Hematopoietic multipotent progenitor cell treated with erythropoietin and hydrocortisone succinate and interleukin-3 and kit ligand, for 4 days (in vitro differentiated cells): ENCODE data around the gene VASP.

Experiments used
- DNase-seq: peaks from one replicate; pipeline ENCODE4 v3.0.0-alpha.2; 2015

VASP gene

DNA sequence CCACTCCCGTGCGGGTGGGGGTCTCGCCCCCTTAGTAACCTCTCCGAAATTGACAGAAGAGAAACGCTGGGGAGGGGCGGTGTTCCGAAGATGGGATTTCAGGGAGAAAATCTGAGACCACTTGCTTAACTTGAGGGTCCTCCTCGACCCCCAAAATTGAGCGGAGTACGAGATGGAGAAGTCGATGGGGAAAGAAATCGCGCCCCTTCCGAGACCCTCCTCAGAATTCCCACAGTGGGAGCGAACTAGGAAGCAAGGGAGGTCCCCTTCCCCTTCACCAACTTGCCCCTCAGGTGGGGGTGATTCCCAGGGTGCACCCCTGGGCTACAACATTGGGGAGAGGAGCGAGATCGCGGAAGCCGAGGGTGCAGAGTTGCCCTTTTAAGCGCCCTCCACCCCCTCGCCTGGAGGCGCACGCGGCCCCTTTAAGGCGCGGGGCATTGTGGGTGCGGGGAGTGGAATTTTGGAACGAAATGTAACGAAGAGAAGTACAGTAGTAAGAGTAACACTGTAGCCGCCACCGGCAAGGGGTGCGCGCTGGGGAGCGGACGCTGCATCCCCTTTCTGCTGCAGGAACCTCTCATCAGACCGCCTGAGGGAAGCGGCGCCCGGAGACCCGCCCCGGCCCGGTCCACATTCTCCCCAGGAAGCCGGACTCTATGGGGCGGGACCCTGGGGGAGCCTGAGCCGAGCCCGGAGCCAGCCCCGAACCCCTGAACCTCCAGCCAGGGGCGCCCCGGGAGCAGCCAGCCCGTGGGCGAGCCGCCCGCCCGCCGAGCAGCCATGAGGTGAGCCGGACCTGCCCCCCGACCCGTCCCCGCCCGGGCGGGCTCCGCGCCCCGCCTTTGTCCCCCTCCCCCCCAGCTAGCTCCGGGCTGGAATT, at the start of gene VASP:
Gene VASP, plus strand, starts transcription at position 491 of the 883 bp plus-strand sequence. Its CDS starts 293 bp downstream, at position 784.
- DNase-seq = peak; percentile 98

DNA sequence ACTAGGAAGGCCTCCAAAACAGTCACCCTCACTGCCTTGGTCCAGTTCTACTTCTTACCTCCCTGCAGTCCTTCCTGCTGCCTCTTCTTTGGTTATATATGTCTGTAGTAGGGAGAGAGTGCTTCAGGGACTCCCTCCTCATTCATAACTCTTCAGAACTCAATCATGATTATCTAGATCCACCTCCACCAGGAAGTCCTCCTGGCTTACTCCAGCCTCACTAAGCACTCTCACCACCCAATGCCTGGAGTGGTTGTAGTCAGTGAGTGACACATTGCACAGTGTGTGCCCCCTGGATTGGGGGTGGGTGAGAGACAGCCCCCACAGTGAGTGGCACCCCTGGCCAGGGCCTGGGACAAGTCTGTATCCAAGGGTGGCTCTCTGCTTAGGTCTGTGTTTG, 49.5 kb upstream of the VASP start:
- no peak for DNase-seq

DNA sequence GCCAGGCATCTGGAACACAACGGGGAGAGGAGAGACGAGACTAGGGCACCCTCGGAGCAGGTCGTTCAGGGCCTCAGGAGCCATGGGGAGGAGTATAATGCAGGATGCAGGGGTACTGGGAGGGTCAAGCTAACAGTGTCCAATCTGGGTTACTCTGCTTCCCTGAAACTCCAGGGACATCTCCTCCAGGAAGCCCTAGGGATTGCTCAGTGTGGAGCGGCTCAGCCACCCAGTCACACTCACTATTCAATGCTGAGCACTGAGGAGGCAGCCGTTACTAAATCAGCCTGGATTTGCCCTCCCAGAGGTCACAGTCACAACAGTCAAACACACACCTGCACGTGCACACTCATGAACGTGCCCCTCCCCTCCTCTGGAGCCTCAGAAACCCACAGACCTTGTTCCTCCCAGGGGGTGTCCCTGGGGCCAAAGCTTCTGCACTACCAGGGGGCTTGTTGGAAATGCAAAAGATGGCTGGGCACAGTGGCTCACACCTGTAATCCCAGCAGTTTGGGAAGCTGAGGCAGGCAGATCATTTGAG, 46.4 kb upstream of the VASP start:
- no peak for DNase-seq

DNA sequence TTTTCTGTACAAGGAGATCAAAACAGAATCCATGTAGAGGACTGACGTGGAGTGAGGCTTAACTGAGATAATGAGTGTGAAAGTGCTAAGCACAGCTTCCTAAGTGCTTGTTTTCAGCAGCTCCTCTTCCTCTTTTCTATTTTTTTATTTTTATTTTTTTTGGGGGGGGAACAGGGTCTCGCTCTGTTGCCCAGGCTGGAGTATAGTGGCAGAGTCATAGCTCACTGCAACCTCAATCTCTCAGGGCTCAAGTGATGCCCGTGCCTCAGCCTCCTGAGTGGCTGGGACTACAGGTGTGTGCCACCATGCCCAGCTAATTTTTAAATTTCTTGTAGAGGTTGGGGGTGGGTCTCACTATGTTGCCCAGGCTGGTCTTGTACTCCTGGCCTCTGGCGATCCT, 45.1 kb upstream of the VASP start:
- no peak for DNase-seq

DNA sequence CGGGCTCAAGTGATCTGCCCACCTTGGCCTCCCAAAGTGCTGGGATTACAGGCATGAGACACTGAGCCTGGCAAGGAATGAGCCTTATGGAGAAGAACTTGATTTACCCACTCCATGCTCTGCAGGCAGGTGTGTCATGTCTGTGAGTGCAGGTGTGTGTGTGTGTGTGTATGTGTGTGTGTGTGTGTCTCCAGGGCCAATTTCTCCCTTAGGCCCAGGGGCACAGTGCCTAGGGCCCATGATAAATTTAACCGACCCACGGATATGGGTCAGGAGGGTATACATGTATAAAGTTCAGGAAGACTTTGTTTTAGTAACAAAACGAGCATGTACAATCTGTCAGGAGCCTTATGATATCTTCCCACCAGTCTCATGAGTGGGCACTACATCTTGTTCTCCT, 44.0 kb upstream of the VASP start:
- DNase-seq = no peak

DNA sequence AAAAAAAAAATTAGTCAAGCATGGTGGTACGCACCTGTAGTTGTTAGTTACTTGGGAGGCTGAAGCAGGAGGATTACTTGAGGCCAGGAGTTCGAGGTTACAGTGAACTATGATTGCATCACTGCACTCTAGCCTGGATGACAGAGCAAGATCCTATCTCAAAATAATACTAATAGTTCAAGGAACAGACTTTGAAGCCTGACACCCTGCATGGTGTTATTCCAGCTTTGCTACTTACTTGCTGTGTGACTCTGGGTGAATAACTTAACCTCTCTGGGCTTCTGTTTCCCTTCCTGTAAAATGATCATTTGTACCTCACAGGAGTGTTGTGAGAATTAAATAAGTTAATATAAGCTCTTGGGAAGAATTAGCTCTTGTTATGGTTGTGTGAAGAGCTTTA, 43.0 kb upstream of the VASP start:
- no peak for DNase-seq

DNA sequence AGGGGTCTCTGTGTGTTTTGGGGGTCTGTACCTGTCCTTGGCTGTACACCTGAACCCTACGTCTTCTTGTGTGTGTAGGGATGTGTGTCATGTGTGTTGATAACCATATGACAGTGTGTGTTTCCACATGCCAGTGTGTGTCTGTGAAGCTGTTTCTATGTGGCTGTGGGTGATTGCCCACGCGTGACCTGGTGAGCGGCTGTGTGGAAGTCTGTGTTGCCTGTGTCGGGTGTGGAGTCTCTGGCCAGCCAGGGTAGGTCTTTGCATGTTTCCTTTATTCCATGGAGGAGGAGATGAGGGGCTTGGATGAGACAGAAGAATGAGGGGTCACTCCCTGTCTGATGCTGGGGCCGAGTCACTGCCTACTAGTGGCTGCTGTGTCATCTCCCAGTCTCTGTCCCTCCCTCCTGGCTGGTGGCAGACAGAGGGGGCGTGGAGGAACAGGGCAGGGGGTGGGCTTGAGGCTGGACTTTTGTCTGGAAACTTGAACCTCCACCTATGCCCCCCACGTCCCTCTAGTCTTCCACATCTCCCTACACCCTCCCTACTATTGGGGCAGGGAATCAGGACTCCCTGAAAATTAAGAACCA, 42.3 kb upstream of the VASP start:
- no peak for DNase-seq

DNA sequence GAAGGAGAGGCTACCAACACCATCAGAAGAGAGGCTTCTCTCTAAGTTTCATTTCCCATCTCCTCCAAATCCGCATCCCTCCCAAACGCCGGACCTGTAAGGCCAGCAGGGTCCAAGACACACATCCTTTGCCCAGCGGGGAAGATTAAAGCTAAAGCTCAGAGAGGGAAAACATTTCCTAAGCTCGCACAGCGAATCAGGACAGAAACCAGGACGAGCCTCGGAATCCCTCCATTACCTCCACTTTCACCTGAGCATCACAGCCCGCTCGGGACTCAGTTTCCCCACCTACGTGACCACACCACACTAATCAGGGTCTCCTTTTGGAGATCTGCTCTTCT, 40.2 kb upstream of the VASP start:
- DNase-seq = no peak

DNA sequence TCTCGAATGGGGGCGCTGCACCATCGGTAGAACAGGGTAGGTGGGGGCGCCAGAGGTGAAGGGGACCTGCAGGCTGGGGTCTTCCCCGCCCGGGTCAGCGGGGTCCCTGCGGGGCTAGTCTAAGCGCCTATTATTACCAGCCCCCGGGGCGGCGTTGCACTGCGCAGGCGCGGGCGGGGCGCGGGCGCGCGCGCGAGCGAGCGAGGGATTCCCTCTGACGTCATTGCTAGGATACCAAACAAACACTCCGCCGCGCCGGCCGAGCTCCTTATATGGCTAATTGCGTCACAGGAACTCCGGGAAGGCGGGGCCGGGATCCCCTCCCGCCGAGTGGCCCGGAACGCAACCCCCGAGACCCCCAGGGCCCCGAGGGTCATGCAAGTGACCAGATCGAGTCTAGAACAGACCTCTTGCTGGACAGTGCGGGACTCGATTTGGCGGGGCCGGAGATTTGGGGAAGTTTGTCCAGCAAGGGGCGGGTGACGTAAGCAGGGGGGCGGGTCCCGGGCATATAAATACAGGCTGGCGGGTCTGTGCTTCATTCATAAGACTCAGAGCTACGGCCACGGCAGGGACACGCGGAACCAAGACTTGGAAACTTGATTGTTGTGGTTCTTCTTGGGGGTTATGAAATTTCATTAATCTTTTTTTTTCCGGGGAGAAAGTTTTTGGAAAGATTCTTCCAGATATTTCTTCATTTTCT, 39.7 kb upstream of the VASP start, which contains the start of gene FOSB:
Gene FOSB, plus strand, starts transcription at position 541 of the 703 bp plus-strand sequence. CDS start 591 bp downstream, outside the sequence.
- peak; percentile 98 for DNase-seq

DNA sequence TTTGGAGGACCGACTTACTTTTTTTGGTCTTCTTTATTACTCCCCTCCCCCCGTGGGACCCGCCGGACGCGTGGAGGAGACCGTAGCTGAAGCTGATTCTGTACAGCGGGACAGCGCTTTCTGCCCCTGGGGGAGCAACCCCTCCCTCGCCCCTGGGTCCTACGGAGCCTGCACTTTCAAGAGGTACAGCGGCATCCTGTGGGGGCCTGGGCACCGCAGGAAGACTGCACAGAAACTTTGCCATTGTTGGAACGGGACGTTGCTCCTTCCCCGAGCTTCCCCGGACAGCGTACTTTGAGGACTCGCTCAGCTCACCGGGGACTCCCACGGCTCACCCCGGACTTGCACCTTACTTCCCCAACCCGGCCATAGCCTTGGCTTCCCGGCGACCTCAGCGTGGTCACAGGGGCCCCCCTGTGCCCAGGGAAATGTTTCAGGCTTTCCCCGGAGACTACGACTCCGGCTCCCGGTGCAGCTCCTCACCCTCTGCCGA, 39.1 kb upstream of the VASP start:
- DNase-seq = peak; percentile 43

DNA sequence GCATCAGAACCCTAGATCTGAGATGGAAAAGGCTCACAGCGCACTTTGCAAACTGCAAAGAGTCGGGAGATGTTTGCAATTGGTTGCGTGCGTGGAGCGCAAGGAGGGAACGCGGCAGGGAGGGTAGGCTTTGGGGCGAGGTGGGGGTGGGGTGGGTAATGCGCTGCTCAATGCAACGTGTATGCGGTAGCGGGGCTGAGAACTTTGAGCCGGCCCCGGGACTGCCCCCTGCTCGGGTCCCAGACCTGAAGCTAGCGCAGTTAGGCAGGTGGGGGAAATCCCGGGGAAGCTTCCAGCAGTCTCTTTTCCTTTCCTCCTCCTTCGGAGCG, 38.5 kb upstream of the VASP start:
- DNase-seq = peak; percentile 69

DNA sequence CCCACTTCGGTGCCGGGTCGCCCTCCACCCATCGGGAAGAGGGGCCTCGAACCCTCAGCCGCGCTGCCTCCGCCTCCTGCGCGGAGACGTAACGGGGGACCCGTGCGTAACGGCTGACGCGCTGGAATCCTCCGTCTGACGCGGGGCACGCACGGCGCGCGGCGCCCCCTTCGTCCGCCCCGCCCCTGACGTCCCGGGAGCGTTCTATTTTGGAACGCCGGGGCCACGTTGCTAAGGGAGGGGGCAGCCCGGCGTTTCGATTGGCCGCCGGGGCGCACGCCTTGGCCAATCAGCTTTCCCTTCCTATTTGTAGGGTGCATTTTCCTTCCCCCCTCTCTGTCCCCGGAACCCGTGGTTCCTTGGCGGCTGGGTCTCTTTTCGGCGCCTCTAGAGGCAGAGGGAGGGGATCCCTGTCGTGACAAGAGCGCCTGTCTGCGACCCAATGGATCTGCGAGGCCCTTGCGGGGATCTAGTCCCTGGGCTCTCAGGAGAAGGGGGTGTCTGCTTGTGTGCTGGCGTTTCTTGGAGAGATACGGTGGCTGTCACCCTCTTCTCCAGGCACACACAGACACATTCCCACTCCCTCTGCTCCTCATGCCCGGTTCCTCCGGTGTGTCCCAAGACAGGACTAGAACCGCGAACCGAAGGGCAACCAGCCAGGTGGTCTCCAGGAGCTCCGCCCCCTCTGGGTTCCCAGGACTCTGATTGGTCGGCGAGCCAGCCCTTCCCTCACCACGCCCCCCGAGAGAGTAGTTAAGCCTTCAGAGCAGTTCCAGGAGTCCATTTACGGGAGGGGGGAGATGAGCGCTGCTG, 37.9 kb upstream of the VASP start:
- DNase-seq = peak; percentile 98

DNA sequence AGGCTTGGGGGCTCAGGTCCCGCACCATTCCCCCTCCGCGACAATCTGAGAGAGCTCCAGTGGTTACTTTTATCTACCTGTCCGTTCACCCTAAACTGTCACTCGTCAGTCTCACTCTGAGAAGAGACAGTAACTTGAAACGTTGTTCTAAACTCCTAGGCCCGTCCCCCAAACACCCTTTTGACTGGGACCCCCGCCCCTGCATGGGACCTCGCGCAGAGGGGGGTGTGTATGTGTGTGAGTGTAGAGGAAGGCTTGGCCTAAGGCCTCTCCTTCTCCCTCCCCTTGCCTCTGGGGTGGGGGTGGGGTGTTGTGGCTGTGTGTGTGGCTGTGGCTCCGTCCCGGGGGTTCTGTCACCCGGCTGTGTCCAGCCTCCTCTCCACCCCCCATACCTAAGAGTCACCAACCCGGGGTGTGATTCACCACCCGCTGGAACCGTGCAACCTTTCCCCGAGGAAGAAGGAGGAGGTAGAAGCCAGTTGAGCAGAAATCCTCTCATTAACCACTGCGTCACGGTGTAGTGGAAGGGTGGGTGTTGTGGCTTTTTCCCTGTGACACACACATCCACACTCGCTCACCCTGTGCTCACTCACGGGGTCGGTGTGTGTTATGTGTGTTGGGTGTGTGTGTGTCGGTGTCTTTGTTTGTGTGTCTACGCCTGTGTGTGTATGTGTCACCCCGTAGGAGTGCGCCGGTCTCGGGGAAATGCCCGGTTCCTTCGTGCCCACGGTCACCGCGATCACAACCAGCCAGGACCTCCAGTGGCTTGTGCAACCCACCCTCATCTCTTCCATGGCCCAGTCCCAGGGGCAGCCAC, 37.1 kb upstream of the VASP start:
- peak; percentile 22 for DNase-seq

DNA sequence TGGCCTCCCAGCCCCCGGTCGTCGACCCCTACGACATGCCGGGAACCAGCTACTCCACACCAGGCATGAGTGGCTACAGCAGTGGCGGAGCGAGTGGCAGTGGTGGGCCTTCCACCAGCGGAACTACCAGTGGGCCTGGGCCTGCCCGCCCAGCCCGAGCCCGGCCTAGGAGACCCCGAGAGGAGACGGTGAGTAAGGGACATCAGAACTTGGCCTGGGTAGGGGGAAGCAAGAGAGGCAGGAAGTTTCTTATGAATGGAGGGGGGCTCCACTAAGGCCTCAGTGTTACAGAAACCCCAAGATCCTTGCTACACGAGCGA, 36.6 kb upstream of the VASP start:
- DNase-seq = no peak

DNA sequence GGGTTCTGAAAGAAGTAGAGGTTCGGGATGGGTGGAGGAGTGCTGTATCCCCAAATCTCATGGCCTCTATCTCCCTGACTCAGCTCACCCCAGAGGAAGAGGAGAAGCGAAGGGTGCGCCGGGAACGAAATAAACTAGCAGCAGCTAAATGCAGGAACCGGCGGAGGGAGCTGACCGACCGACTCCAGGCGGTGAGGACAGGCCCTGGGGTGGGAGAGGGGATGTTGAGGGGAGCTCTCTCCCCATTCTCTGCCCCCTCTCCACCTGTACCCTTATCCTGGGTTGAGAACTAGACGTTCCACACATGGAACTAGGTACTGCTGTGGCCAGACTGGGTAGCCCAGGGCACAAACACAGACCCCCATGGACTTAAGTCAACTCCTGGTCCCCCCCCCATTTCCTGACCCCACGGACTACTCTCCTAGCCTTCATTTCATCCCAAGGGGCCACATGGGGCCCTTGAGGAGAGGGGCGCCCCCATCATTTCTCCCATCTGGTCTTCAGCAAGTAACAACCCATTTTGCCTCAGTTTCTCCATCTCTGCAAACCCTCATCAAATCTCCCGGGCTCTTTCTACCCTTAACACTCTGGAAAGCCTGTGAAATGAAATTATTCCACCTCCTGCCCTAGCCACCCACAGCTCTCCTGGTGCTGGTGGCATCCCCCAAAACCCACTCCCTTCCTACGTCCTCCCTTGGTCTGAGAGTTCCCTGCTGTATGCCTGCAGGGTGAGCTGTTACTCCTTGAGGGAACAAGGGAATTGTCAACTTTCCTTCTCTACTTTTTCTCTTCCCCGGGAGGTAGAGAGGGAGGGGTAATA, 36.0 kb upstream of the VASP start:
- no peak for DNase-seq

DNA sequence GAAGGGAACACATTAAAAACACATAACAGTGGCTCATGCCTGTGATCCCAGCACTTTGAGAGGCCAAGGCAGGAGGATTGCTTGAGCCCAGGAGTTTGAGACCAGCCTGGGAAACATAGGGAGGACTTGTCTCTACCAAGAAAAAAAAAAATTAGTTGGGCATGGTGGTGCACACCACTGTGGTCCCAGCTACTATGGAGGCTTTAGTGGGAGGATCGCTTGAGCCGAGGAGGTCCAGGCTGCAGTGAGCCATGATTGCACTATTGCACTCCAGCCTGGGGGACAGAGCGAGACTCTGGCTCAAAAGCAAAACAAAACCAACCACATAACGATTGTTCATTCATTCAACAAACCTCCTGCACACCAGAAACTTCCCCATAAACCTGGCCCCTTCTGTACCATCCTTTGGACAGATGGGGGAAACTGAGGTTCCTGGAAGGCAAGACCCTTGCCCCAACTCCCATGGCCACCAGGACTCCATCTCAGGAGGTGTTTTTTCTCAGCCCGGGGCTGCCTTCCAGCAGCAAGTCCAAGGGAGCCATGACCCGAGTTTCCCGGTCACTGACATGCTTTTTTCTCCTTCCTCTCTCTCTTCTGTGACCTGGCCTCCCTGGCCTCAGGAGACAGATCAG, 35.2 kb upstream of the VASP start:
- DNase-seq = no peak

DNA sequence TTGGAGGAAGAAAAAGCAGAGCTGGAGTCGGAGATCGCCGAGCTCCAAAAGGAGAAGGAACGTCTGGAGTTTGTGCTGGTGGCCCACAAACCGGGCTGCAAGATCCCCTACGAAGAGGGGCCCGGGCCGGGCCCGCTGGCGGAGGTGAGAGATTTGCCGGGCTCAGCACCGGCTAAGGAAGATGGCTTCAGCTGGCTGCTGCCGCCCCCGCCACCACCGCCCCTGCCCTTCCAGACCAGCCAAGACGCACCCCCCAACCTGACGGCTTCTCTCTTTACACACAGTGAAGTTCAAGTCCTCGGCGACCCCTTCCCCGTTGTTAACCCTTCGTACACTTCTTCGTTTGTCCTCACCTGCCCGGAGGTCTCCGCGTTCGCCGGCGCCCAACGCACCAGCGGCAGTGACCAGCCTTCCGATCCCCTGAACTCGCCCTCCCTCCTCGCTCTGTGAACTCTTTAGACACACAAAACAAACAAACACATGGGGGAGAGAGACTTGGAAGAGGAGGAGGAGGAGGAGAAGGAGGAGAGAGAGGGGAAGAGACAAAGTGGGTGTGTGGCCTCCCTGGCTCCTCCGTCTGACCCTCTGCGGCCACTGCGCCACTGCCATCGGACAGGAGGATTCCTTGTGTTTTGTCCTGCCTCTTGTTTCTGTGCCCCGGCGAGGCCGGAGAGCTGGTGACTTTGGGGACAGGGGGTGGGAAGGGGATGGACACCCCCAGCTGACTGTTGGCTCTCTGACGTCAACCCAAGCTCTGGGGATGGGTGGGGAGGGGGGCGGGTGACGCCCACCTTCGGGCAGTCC, 34.5 kb upstream of the VASP start:
- no peak for DNase-seq

DNA sequence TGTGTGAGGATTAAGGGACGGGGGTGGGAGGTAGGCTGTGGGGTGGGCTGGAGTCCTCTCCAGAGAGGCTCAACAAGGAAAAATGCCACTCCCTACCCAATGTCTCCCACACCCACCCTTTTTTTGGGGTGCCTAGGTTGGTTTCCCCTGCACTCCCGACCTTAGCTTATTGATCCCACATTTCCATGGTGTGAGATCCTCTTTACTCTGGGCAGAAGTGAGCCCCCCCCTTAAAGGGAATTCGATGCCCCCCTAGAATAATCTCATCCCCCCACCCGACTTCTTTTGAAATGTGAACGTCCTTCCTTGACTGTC, 34.0 kb upstream of the VASP start:
- DNase-seq = no peak

DNA sequence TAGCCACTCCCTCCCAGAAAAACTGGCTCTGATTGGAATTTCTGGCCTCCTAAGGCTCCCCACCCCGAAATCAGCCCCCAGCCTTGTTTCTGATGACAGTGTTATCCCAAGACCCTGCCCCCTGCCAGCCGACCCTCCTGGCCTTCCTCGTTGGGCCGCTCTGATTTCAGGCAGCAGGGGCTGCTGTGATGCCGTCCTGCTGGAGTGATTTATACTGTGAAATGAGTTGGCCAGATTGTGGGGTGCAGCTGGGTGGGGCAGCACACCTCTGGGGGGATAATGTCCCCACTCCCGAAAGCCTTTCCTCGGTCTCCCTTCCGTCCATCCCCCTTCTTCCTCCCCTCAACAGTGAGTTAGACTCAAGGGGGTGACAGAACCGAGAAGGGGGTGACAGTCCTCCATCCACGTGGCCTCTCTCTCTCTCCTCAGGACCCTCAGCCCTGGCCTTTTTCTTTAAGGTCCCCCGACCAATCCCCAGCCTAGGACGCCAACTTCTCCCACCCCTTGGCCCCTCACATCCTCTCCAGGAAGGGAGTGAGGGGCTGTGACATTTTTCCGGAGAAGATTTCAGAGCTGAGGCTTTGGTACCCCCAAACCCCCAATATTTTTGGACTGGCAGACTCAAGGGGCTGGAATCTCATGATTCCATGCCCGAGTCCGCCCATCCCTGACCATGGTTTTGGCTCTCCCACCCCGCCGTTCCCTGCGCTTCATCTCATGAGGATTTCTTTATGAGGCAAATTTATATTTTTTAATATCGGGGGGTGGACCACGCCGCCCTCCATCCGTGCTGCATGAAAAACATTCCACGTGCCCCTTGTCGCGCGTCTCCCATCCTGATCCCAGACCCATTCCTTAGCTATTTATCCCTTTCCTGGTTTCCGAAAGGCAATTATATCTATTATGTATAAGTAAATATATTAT, 33.3 kb upstream of the VASP start:
- DNase-seq = no peak
